Activated CD8-positive, alpha-beta T cell treated with anti-CD3 and anti-CD28 coated beads for 36 hours (primary cell): ENCODE measurements around the gene KCNC3. TPM values are rescaled to one million over a fixed set of nuclear protein-coding genes. Genes with fewer than 3 reads are reported as not detected.
"Not testable (repeated sequence)": the region's sequence is repeated elsewhere in the genome, so short reads cannot be mapped to it uniquely, and the experiment has no call there.

ENCODE experiments used
- ATAC-seq: fragments of 200-7000 bp; cut with Tn5 transposase; one replicate; pipeline ENCODE4 v1.10.0; 2021; ENCODE audit warnings: mild to moderate bottlenecking, moderate library complexity
- CTCF ChIA-PET: fragments of 350-600 bp; sonication (Branson Sonifier 250); formaldehyde crosslinking; loops from one replicate; lab custom pipeline; 2021; ENCODE audit warnings: antibody characterized with exemption; lab: Charles Lee
- POLR2A ChIA-PET: fragments of 350-600 bp; sonication (Branson Sonifier 250); formaldehyde crosslinking; loops from one replicate; lab custom pipeline; 2021; ENCODE audit warnings: antibody characterized with exemption; lab: Charles Lee
- DNase-seq: peaks from one replicate; pipeline ENCODE4 v3.0.0-alpha.2; 2020
- H3K27ac Mint-ChIP-seq: one replicate; pipeline ENCODE4 v1.8.0; 2021; ENCODE audit warnings: mild to moderate bottlenecking, mixed read lengths
- H3K27me3 Mint-ChIP-seq: one replicate; pipeline ENCODE4 v1.8.0; 2021; ENCODE audit warnings: mixed read lengths
- H3K36me3 Mint-ChIP-seq: one replicate; pipeline ENCODE4 v1.8.0; 2021; ENCODE audit warnings: low read depth, mixed read lengths
- H3K4me1 Mint-ChIP-seq: one replicate; pipeline ENCODE4 v1.8.0; 2021; ENCODE audit warnings: low read depth, mixed read lengths
- H3K4me3 Mint-ChIP-seq: one replicate; pipeline ENCODE4 v1.8.0; 2021; ENCODE audit warnings: mild to moderate bottlenecking, moderate library complexity, mixed read lengths
- H3K9me3 Mint-ChIP-seq: one replicate; pipeline ENCODE4 v1.8.0; 2021; ENCODE audit warnings: mixed read lengths
- intact Hi-C: fragments of 100-400 bp; cut with micrococcal nuclease; formaldehyde crosslinking; loops from one replicate; pipeline ENCODE4 v1.10.0; 2022
- total RNA-seq, 2 experiments: library from RNA; stranded (reverse); gene quantifications; one replicate each; pipeline ENCODE4 v1.2.3, GENCODE V29; 2021
- TF ChIP-seq, protein P1 (sequence below): fragments of 200-600 bp; IDR thresholded peaks from one replicate; pipeline ENCODE4 v1.8.0; 2022; ENCODE audit warnings: antibody characterized with exemption, mild to moderate bottlenecking

KCNC3 gene
- total RNA-seq, 2 experiments from 2014 or later: 0.77 to 0.81 TPM

DNA sequence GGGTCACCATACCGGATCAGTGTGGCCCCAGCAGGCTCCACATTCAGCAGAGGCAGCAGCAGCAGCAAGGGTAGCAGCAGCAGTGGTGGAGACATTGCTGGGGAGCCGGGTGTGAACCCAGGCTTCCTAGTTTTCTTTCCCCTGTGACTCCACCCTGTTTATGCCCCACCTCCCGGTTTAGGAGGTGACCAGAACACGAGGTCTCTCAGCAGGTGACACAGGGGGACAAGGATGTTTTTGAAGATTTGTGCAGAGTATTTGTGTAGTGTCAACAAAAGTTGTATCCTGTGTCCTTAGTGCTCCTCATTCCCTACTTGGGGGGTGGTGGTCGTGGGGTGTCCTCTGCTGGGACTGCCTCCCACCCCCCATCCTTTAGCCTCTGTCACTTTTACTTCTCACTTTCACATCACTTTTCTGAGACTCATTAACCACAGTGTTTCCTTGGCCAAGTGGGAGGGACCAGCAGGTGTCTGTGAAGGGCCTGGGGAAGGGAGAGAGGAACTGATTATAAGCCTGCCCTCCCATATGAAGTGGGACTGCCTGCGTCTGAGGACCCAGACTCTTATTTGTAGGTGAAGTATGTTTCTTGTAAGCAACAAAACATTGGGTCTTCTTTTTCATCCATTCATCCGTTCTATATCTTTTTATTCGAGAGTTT lies 15.6 kb upstream of the KCNC3 start:
- no peaks in the 10 kb centered on the region for H3K36me3 Mint-ChIP-seq
- ChIA-PET POLR2A (no interaction called here), CTCF (interaction anchor here (1.0 kb wide), 1 partner anchor 13 kb away, joined by 4 read pairs; no protein-coding TSS in a partner anchor)
- H3K4me1 Mint-ChIP-seq: peaks cover 22% of the 10 kb centered on the region
- peaks cover 2% of the 10 kb centered on the region for H3K27me3 Mint-ChIP-seq
- no peak for DNase-seq
- peak overlapping the region; percentile 19 for H3K27ac Mint-ChIP-seq
- peak; percentile 40 for ATAC-seq
- TF ChIP-seq, protein P1, sequence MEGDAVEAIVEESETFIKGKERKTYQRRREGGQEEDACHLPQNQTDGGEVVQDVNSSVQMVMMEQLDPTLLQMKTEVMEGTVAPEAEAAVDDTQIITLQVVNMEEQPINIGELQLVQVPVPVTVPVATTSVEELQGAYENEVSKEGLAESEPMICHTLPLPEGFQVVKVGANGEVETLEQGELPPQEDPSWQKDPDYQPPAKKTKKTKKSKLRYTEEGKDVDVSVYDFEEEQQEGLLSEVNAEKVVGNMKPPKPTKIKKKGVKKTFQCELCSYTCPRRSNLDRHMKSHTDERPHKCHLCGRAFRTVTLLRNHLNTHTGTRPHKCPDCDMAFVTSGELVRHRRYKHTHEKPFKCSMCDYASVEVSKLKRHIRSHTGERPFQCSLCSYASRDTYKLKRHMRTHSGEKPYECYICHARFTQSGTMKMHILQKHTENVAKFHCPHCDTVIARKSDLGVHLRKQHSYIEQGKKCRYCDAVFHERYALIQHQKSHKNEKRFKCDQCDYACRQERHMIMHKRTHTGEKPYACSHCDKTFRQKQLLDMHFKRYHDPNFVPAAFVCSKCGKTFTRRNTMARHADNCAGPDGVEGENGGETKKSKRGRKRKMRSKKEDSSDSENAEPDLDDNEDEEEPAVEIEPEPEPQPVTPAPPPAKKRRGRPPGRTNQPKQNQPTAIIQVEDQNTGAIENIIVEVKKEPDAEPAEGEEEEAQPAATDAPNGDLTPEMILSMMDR: no peak
- intact Hi-C loops: no loop called here
- H3K4me3 Mint-ChIP-seq: no peak overlapping the region
- H3K9me3 Mint-ChIP-seq: peaks cover 2% of the 10 kb centered on the region

DNA sequence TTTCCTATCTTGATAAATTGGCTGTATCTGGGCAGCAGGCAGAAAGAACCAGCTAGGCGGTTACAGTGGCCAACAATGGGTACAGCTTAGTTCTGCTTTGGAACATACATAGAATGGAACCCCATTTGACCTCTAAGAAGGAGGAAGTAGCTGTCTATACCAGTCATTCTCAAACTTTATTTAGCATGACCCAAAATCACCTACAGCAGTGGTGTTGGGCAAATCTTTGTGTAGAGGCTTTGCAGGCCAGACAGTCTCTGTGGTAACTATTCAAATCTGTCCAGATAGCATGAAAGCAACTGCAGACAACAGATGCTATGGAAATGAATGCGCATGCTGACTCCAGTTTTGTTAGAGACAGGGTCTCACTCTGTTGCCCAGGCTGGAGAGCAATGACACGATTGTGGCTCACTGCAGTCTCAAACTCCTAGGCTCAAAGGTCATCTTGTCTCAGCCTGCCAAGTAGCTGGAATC lies 12.0 kb upstream of the KCNC3 start:
- CTCF ChIA-PET: interaction anchor here (1.2 to 3.3 kb wide), 3 partner anchors 13 to 145 kb away, joined by 4 to 12 read pairs (median 4); no protein-coding TSS in a partner anchor
- Mint-ChIP-seq H3K27ac (no peak overlapping the region), H3K4me1 (peaks cover 4% of the 10 kb centered on the region), H3K27me3 (peaks cover 6% of the 10 kb centered on the region), H3K36me3 (no peaks in the 10 kb centered on the region), H3K4me3 (no peak overlapping the region), H3K9me3 (peaks cover 2% of the 10 kb centered on the region)
- peak; percentile 27 for ATAC-seq
- POLR2A ChIA-PET: no interaction called here
- TF ChIP-seq, protein P1: no peak
- intact Hi-C loops: no loop called here
- DNase-seq: no peak

DNA sequence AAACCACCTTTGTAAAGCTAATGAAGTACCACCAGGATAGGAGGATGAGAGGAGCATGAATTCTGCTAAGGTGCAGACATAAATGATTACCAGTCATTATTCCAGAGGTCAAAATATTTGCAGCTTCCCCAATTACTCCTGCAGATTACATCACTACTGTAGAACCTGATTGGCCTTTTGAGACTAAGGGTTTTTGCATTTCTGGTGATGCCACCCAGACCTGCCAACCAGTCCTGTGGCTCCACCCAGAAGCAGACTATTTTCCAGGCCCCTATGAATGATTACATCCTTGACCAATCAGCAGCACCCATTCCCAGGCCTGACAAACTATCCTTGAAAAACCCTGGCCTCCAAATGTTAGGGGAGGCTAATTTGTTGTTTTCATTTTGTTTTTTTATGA lies 11.2 kb upstream of the KCNC3 start:
- Mint-ChIP-seq H3K27ac (no peak overlapping the region), H3K4me1 (peaks cover 9% of the 10 kb centered on the region), H3K27me3 (peaks cover 10% of the 10 kb centered on the region), H3K4me3 (no peak overlapping the region), H3K9me3 (peaks cover 2% of the 10 kb centered on the region), H3K36me3 (no peaks in the 10 kb centered on the region)
- TF ChIP-seq, protein P1: no peak
- CTCF ChIA-PET: interaction anchor here (1.4 to 3.3 kb wide), 2 partner anchors 17 to 146 kb away, joined by 4 to 12 read pairs; no protein-coding TSS in a partner anchor
- DNase-seq: no peak
- intact Hi-C loops: no loop called here
- POLR2A ChIA-PET: no interaction called here
- no peak for ATAC-seq

DNA sequence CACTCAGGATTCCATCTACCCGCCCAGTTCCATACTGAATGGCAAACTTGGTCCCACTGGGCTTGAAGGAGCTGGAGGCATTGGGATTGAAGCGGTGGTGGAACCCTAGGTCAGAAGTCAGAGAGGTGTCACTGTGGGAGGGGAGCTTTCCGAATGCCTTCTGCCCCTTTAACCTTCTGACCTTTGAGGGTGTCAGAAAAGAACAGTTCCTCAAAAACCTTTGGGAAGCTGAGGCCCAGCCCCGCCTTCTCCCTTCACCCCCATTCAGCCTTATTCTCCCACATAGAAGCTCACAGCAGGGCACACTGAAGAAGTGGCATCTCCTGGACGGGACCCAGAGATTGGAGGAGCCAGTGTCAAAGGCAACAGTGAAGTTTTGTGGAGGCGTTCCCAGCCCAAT lies 7.9 kb upstream of the KCNC3 start:
- H3K9me3 Mint-ChIP-seq, POLR2A ChIA-PET, H3K27ac Mint-ChIP-seq, H3K36me3 Mint-ChIP-seq, intact Hi-C loops, H3K4me3 Mint-ChIP-seq, ATAC-seq, DNase-seq: not testable (repeated sequence)
- peaks cover 30% of the 10 kb centered on the region for H3K4me1 Mint-ChIP-seq
- peaks cover 28% of the 10 kb centered on the region for H3K27me3 Mint-ChIP-seq
- CTCF ChIA-PET: interaction anchor here (1.4 kb wide), 1 partner anchor 20 kb away, joined by 3 read pairs; no protein-coding TSS in a partner anchor

DNA sequence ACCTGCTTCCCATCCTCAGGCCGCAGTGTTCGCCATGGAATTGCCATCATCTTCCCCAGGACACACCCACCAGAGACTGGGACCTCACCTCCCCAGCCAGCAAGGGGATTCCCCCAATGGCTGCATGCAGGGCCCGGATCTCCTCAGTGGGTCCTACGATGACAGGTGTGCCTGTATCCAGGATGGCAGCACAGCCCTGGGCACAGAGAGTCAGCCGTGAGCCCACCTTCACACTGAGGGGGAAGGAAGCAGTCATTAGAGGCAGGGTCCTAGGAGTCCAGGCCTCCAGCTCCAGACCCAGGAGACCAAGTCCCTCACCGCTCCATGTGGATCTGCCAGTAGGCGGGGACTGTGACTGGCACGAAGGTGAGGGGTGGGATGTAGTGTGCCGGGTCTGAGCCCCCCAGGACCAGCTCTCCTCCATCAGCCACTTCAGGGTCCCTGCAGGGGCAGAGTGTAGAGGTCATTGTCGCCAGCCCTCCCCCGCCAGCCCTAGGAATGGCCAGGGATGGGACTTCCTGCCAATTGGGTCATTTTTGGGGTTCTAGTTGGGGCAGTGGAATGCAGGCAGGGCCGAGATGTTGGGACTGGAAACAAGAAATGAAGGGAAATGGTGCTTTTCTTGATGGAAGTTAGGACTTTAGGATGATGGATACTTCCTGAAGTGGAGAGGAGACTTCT lies 5.7 kb upstream of the KCNC3 start:
- Mint-ChIP-seq H3K27ac (no peak overlapping the region), H3K27me3 (peaks cover 46% of the 10 kb centered on the region), H3K4me3 (no peak overlapping the region), H3K36me3 (peaks cover 3% of the 10 kb centered on the region), H3K9me3 (peaks cover 2% of the 10 kb centered on the region), H3K4me1 (peaks cover 49% of the 10 kb centered on the region)
- intact Hi-C loops: no loop called here
- no peak for DNase-seq
- POLR2A ChIA-PET: interaction anchor here (1.0 to 2.0 kb wide), 2 partner anchors 12 to 116 kb away, joined by 3 to 6 read pairs; no protein-coding TSS in a partner anchor
- ATAC-seq: no peak
- TF ChIP-seq, protein P1: no peak
- CTCF ChIA-PET: interaction anchor here (1.6 kb wide), 1 partner anchor 23 kb away, joined by 9 read pairs; no protein-coding TSS in a partner anchor
